Ovary (tissue), 9 donors: ENCODE measurements around the gene SF3A2. TPM values are rescaled to one million over a fixed set of nuclear protein-coding genes. Genes with fewer than 3 reads are reported as not detected.

Experiments
- DNase-seq, 5 donors: peaks; one replicate each; pipeline ENCODE4 v3.0.0-alpha.2; 2019 to 2020
- H3K27ac ChIP-seq, 2 donors: fragments of 200-600 bp; one replicate each; pipeline versions ENCODE4 v1.5.1 to v1.8.0; 2019 to 2022
- H3K27me3 ChIP-seq: fragments of 200-600 bp; one replicate; pipeline ENCODE4 v1.8.0; 2022
- H3K36me3 ChIP-seq: fragments of 200-600 bp; sonication (generic); one replicate; pipeline ENCODE4 v1.5.1; 2019
- H3K4me1 ChIP-seq: one replicate; pipeline ENCODE4 v1.8.1; 2013; ENCODE audit warnings: mild to moderate bottlenecking, moderate library complexity; ENCODE audit not compliant: insufficient read depth
- H3K4me3 ChIP-seq: fragments of 200-600 bp; sonication (generic); one replicate; pipeline ENCODE4 v1.5.1; 2017
- H3K9me3 ChIP-seq, 2 donors: fragments of 200-600 bp in 1 of 2; sonication (generic) in 1 of 2; one replicate each; pipeline versions ENCODE4 v1.5.1 to v1.8.1; 2013 to 2019; ENCODE audit warnings: mild to moderate bottlenecking in 1 of 2, moderate library complexity in 1 of 2
- CTCF ChIP-seq, 3 donors: fragments of 450-650 bp in 2 of 3; fragments of 200-600 bp in 1 of 3; IDR thresholded peaks; one replicate each; pipeline versions ENCODE4 v1.5.1 to v1.8.0; 2016 to 2022; ENCODE audit warnings: antibody characterized with exemption in 3 of 3, mild to moderate bottlenecking in 1 of 3
- EP300 ChIP-seq: sonication (generic); formaldehyde crosslinking; IDR thresholded peaks from one replicate; pipeline ENCODE4 v1.6.1; 2017; ENCODE audit warnings: antibody characterized with exemption
- POLR2A ChIP-seq: fragments of 450-650 bp; IDR thresholded peaks from one replicate; pipeline ENCODE4 v1.6.1; 2017; ENCODE audit warnings: antibody characterized with exemption, mild to moderate bottlenecking, moderate library complexity
- WGBS, 3 donors: extraction: QIAGEN DNeasy Blood & Tissue Kit in 1 of 3; methylation state at CpG; one replicate each; pipeline versions ENCODE4 v1.1.5 to v1.1.7; 2013 to 2017; 5-methylcytosine and 5-hydroxymethylcytosine counted together
- intact Hi-C, 4 donors: fragments of 100-400 bp; cut with DNase I; formaldehyde crosslinking; loops; one replicate each; pipeline versions ENCODE4 v1.11.0 to v1.15.1; 2022 to 2023
- polyA plus RNA-seq, 2 donors: library from polyadenylated mRNA; stranded (reverse); fragments of 200-250 nt in 1 of 2; fragments of 350-450 nt in 1 of 2; fragmentation: Illumina TruSeq in 1 of 2; extraction: RNeasy Lipid Tissue Mini Kit (QIAGEN cat#74804) in 1 of 2; gene quantifications; one replicate each; pipeline ENCODE4 v1.2.3, GENCODE V29; 2013 to 2014
- total RNA-seq, 7 donors: library from RNA; depleted of rRNA in 2 of 7; stranded (reverse); fragments of >200 nt in 2 of 7; fragmentation: NEBNext Ultra II Directional in 3 of 7; extraction: Animal tissue kit (Norgen Biotek cat#: 25700) in 3 of 7; gene quantifications; one replicate each; pipeline versions ENCODE4 v1.1.0 to v1.2.4, GENCODE V29; 2016 to 2023
- donor health status: DM: no; HTN: no; CAD: no; lungs with moderate emphysema.
- donor health status: DM: no; HTN: no; CAD: no.
- donor health status: Bipolar disorder and iron deficiency.
- donor health status: DM: yes; HTN: yes; CAD: no.
- donor health status: DM: no; HTN: no; CAD: no.
- donor health status: DM: yes; HTN: yes; CAD: no.

SF3A2 gene
- total and polyA plus RNA-seq, 9 donors = 13.7 to 137 (median 89.8) TPM

- intact Hi-C loops = loop anchor here in 1 of 4 donors (5.0 kb wide), 1 partner anchor 1117 kb away; no protein-coding TSS in a partner anchor
- no peak for DNase-seq
- TF ChIP-seq POLR2A (no peak), CTCF (IDR thresholded peaks at IDR 0.05) (no peak), EP300 (no peak)
- Histone ChIP-seq H3K27ac (no peak overlapping the region), H3K4me1 (peaks cover 6% of the 10 kb centered on the region), H3K4me3 (no peak overlapping the region), H3K9me3 (no peaks in the 10 kb centered on the region), H3K36me3 (no peaks in the 10 kb centered on the region), H3K27me3 (no peaks in the 10 kb centered on the region)
- WGBS, 3 donors = 96 to 98% (median 97%) methylated on average over 8 of the region's 8 CpGs
Observed at GRCh38 chr19:2283835-2284507, 47.3 kb downstream of the SF3A2 start.

GRCh38 chr19:2286402-2287140 lies 49.9 kb downstream of the SF3A2 start:
- WGBS, 3 donors = 84 to 89% (median 86%) methylated on average over 20 of the region's 20 CpGs
- intact Hi-C loops = no loop called here

GRCh38 chr19:2287585-2288337 lies 51.1 kb downstream of the SF3A2 start:
- 79 to 90% (median 85%) methylated on average over 12 to 13 of the region's 13 CpGs for WGBS, 3 donors
- no peak overlapping the region for H3K4me3 ChIP-seq
- no peak overlapping the region for H3K27ac ChIP-seq
- no peaks in the 10 kb centered on the region for H3K9me3 ChIP-seq
- peaks cover 11% of the 10 kb centered on the region for H3K27me3 ChIP-seq
- DNase-seq = no peak
- H3K36me3 ChIP-seq = no peaks in the 10 kb centered on the region
- peaks cover 11% of the 10 kb centered on the region for H3K4me1 ChIP-seq
- intact Hi-C loops = no loop called here
- TF ChIP-seq POLR2A = no peak
- no peak for TF ChIP-seq EP300
- no peak for TF ChIP-seq CTCF (IDR thresholded peaks at IDR 0.05)

More at GRCh38 chr19:2286402-2287140, 49.9 kb downstream of the SF3A2 start:
- Histone ChIP-seq H3K27ac (no peak overlapping the region), H3K9me3 (no peaks in the 10 kb centered on the region), H3K4me3 (no peak overlapping the region), H3K4me1 (peaks cover 17% of the 10 kb centered on the region), H3K27me3 (peaks cover 10% of the 10 kb centered on the region), H3K36me3 (no peaks in the 10 kb centered on the region)
- TF ChIP-seq POLR2A (no peak), EP300 (no peak), CTCF (IDR thresholded peaks at IDR 0.05) (no peak)
- no peak for DNase-seq

GRCh38 chr19:2288338-2288817 lies 51.8 kb downstream of the SF3A2 start:
- Histone ChIP-seq H3K4me1 (peaks cover 11% of the 10 kb centered on the region), H3K4me3 (no peak overlapping the region), H3K27me3 (peaks cover 11% of the 10 kb centered on the region), H3K9me3 (no peaks in the 10 kb centered on the region), H3K27ac (no peak overlapping the region), H3K36me3 (no peaks in the 10 kb centered on the region)
- TF ChIP-seq POLR2A = no peak
- no peak for TF ChIP-seq EP300
- no peak for TF ChIP-seq CTCF (IDR thresholded peaks at IDR 0.05)
- no peak for DNase-seq
- intact Hi-C loops = no loop called here
- WGBS, 3 donors = 79 to 84% (median 79%) methylated on average over 15 to 17 of the region's 17 CpGs
